CD8-positive, alpha-beta memory T cell (primary cell): ENCODE data around the gene SPRING1. TPM values are rescaled to one million over a fixed set of nuclear protein-coding genes. Genes with fewer than 3 reads are reported as not detected.

Experiments
- CTCF ChIA-PET: fragments of 350-600 bp; sonication (Branson Sonifier 250); formaldehyde crosslinking; loops from one replicate; lab custom pipeline; 2021; ENCODE audit warnings: antibody characterized with exemption; lab: Charles Lee
- POLR2A ChIA-PET: fragments of 350-600 bp; sonication (Branson Sonifier 250); formaldehyde crosslinking; loops from one replicate; lab custom pipeline; 2021; ENCODE audit warnings: antibody characterized with exemption; lab: Charles Lee
- DNase-seq, 5 donors: peaks; one replicate each; pipeline versions ENCODE4 v3.0.0 to v3.0.0-alpha.2; 2020 to 2022; ENCODE audit warnings: mixed read lengths in 1 of 5
- H3K27ac ChIP-seq: one replicate; pipeline ENCODE4 v1.7.0; 2013; ENCODE audit warnings: low read depth, mild to moderate bottlenecking, low read length, moderate library complexity
- H3K27me3 ChIP-seq: 2 replicates; pipeline ENCODE4 v1.7.0; 2013; ENCODE audit warnings: low read length, mild to moderate bottlenecking; ENCODE audit not compliant: insufficient read depth, poor library complexity, severe bottlenecking
- H3K36me3 ChIP-seq: 2 replicates; pipeline ENCODE4 v1.7.0; 2013; ENCODE audit warnings: mild to moderate bottlenecking, low read length, moderate library complexity; ENCODE audit not compliant: insufficient read depth
- H3K4me1 ChIP-seq: 2 replicates; pipeline ENCODE4 v1.7.0; 2013; ENCODE audit warnings: mild to moderate bottlenecking, low read length, moderate library complexity; ENCODE audit not compliant: insufficient read depth
- H3K4me3 ChIP-seq: 2 replicates; pipeline ENCODE4 v1.7.0; 2013; ENCODE audit warnings: mild to moderate bottlenecking, low read length
- H3K9me3 ChIP-seq: 2 replicates; pipeline ENCODE4 v1.7.0; 2013; ENCODE audit warnings: mild to moderate bottlenecking, low read length
- H3K27ac Mint-ChIP-seq, 8 donors: one replicate each; pipeline ENCODE4 v1.8.0; 2020 to 2021; ENCODE audit warnings: mixed read lengths in 8 of 8, mild to moderate bottlenecking in 6 of 8, inconsistent platforms in 3 of 8, moderate library complexity in 3 of 8
- H3K27me3 Mint-ChIP-seq, 2 donors: one replicate each; pipeline ENCODE4 v1.8.0; 2020 to 2021; ENCODE audit warnings: mixed read lengths in 2 of 2, mild to moderate bottlenecking in 1 of 2, moderate library complexity in 1 of 2
- H3K36me3 Mint-ChIP-seq, 3 donors: one replicate each; pipeline ENCODE4 v1.8.0; 2020 to 2021; ENCODE audit warnings: mixed read lengths in 3 of 3, inconsistent platforms in 1 of 3, mild to moderate bottlenecking in 1 of 3
- H3K4me1 Mint-ChIP-seq, 3 donors: one replicate each; pipeline ENCODE4 v1.8.0; 2020 to 2021; ENCODE audit warnings: mixed read lengths in 3 of 3, inconsistent platforms in 1 of 3, mild to moderate bottlenecking in 1 of 3
- H3K4me3 Mint-ChIP-seq, 7 donors: one replicate each; pipeline ENCODE4 v1.8.0; 2020 to 2021; ENCODE audit warnings: mixed read lengths in 7 of 7, mild to moderate bottlenecking in 6 of 7, moderate library complexity in 4 of 7, inconsistent platforms in 2 of 7
- H3K9me3 Mint-ChIP-seq, 5 donors: one replicate each; pipeline ENCODE4 v1.8.0; 2020 to 2022; ENCODE audit warnings: mixed read lengths in 5 of 5, mild to moderate bottlenecking in 3 of 5, moderate library complexity in 2 of 5, inconsistent platforms in 1 of 5
- polyA plus RNA-seq: library from polyadenylated mRNA; unstranded; fragments of 300-500 nt; fragmentation: Illumina TruSeq; gene quantifications from one replicate; pipeline ENCODE4 v1.2.3, GENCODE V29; 2021
- total RNA-seq, 2 experiments: library from RNA; stranded (reverse); gene quantifications; one replicate each; pipeline ENCODE4 v1.2.3, GENCODE V29; 2021

The SPRING1 gene
- total and polyA plus RNA-seq, 3 experiments from 2014 or later = 24.0 to 44.0 (median 41.3) TPM

- Histone ChIP-seq H3K9me3 (no peaks in the 10 kb centered on the region), H3K4me1 (no peaks in the 10 kb centered on the region), H3K36me3 (no peaks in the 10 kb centered on the region), H3K27me3 (peaks cover 4% of the 10 kb centered on the region), H3K4me3 (no peak overlapping the region), H3K27ac (no peak overlapping the region)
- Mint-ChIP-seq H3K9me3 (no peaks in the 10 kb centered on the region), H3K27me3 (peaks cover 24 to 46% of the 10 kb centered on the region in 2 donors), H3K4me3 (no peak overlapping the region), H3K36me3 (no peaks in the 10 kb centered on the region), H3K27ac (no peak overlapping the region), H3K4me1 (peaks cover 0 to 5% (median 1%) of the 10 kb centered on the region in 3 donors)
- ChIA-PET CTCF (interaction anchor here (1.0 to 2.5 kb wide), 2 partner anchors 11 to 16 kb away, joined by 4 to 7 read pairs; no protein-coding TSS in a partner anchor), POLR2A (no interaction called here)
- DNase-seq = no peak
Measured at GRCh38 chr12:116692605-116693004, 45.3 kb downstream of the SPRING1 start.

GRCh38 chr12:116691636-116692035 is 46.2 kb downstream of the SPRING1 start:
- H3K4me1 ChIP-seq = no peaks in the 10 kb centered on the region
- H3K27ac Mint-ChIP-seq = no peak overlapping the region
- no peak for DNase-seq
- no peak overlapping the region for H3K4me3 ChIP-seq
- no peaks in the 10 kb centered on the region for H3K9me3 Mint-ChIP-seq
- H3K36me3 ChIP-seq = no peaks in the 10 kb centered on the region
- ChIA-PET POLR2A (no interaction called here), CTCF (interaction anchor here (0.8 to 2.5 kb wide), 3 partner anchors 12 to 133 kb away, joined by 3 to 7 read pairs (median 4); no protein-coding TSS in a partner anchor)
- H3K36me3 Mint-ChIP-seq = no peaks in the 10 kb centered on the region
- peaks cover 4% of the 10 kb centered on the region for H3K27me3 ChIP-seq
- H3K9me3 ChIP-seq = no peaks in the 10 kb centered on the region
- H3K4me3 Mint-ChIP-seq = no peak overlapping the region
- no peak overlapping the region for H3K27ac ChIP-seq
- H3K27me3 Mint-ChIP-seq = peaks cover 22 to 45% of the 10 kb centered on the region in 2 donors
- peaks cover 0 to 5% (median 1%) of the 10 kb centered on the region in 3 donors for H3K4me1 Mint-ChIP-seq

GRCh38 chr12:116691205-116691604 is 46.7 kb downstream of the SPRING1 start:
- H3K36me3 ChIP-seq = no peaks in the 10 kb centered on the region
- Mint-ChIP-seq H3K4me3 (no peak overlapping the region), H3K36me3 (no peaks in the 10 kb centered on the region), H3K27ac (no peak overlapping the region), H3K9me3 (no peaks in the 10 kb centered on the region), H3K27me3 (peaks cover 20 to 41% of the 10 kb centered on the region in 2 donors), H3K4me1 (peaks cover 0 to 5% (median 1%) of the 10 kb centered on the region in 3 donors)
- no peak overlapping the region for H3K4me3 ChIP-seq
- no peaks in the 10 kb centered on the region for H3K9me3 ChIP-seq
- DNase-seq = no peak
- H3K4me1 ChIP-seq = no peaks in the 10 kb centered on the region
- ChIA-PET POLR2A (no interaction called here), CTCF (interaction anchor here (0.8 to 2.5 kb wide), 3 partner anchors 9 to 133 kb away, joined by 3 to 7 read pairs (median 4); no protein-coding TSS in a partner anchor)
- H3K27me3 ChIP-seq = peaks cover 4% of the 10 kb centered on the region
- H3K27ac ChIP-seq = no peak overlapping the region

GRCh38 chr12:116689979-116690744 is 47.7 kb downstream of the SPRING1 start:
- Mint-ChIP-seq H3K27ac (no peak overlapping the region), H3K4me1 (peaks cover 0 to 5% (median 1%) of the 10 kb centered on the region in 3 donors), H3K9me3 (no peaks in the 10 kb centered on the region), H3K36me3 (no peaks in the 10 kb centered on the region), H3K27me3 (peaks cover 19 to 35% of the 10 kb centered on the region in 2 donors), H3K4me3 (no peak overlapping the region)
- POLR2A ChIA-PET = no interaction called here
- Histone ChIP-seq H3K27me3 (peaks cover 4% of the 10 kb centered on the region), H3K4me1 (no peaks in the 10 kb centered on the region), H3K4me3 (no peak overlapping the region), H3K36me3 (no peaks in the 10 kb centered on the region), H3K27ac (no peak overlapping the region), H3K9me3 (no peaks in the 10 kb centered on the region)
- DNase-seq = no peak
- CTCF ChIA-PET = interaction anchor here (1.0 kb wide), 1 partner anchor 10 kb away, joined by 4 read pairs; no protein-coding TSS in a partner anchor

- Histone ChIP-seq H3K9me3 (no peaks in the 10 kb centered on the region), H3K27ac (no peak overlapping the region), H3K27me3 (no peaks in the 10 kb centered on the region), H3K4me1 (no peaks in the 10 kb centered on the region), H3K36me3 (no peaks in the 10 kb centered on the region), H3K4me3 (no peak overlapping the region)
- no peaks in the 10 kb centered on the region for H3K9me3 Mint-ChIP-seq
- no peak for DNase-seq
- ChIA-PET POLR2A (interaction anchor here (0.8 kb wide), 1 partner anchor 25 kb away, joined by 4 read pairs; no protein-coding TSS in a partner anchor), CTCF (no interaction called here)
- H3K27me3 Mint-ChIP-seq = peaks cover 15 to 29% of the 10 kb centered on the region in 2 donors
- no peak overlapping the region for H3K27ac Mint-ChIP-seq
- H3K36me3 Mint-ChIP-seq = no peaks in the 10 kb centered on the region
- H3K4me1 Mint-ChIP-seq = peaks cover 0 to 5% (median 1%) of the 10 kb centered on the region in 3 donors
- H3K4me3 Mint-ChIP-seq = no peak overlapping the region
Measured at GRCh38 chr12:116689521-116689920, 48.3 kb downstream of the SPRING1 start.

Other genes with a start within 250 kb of the SPRING1 start
- 1 to 10 TPM in 1 of 2 experiments, under 1 TPM in 1; 0.96 to 1.7 TPM for gene MAP1LC3B2, start 178.7 kb downstream of the SPRING1 start, total RNA-seq
- 5.8 TPM for gene MAP1LC3B2, start 178.7 kb downstream of the SPRING1 start, polyA plus RNA-seq
- gene RNFT2, start 246 bp upstream of the SPRING1 start, total RNA-seq = 10 to 100 TPM; 14.6 to 15.8 TPM
- gene RNFT2, start 246 bp upstream of the SPRING1 start, polyA plus RNA-seq = 1.8 TPM
- gene HRK, start 143.4 kb upstream of the SPRING1 start, total RNA-seq = not detected
- not detected for gene HRK, start 143.4 kb upstream of the SPRING1 start, polyA plus RNA-seq
- gene FBXW8, start 172.9 kb upstream of the SPRING1 start, total RNA-seq = 10 to 100 TPM in 1 of 2 experiments, 1 to 10 TPM in 1; 9.3 to 10.2 TPM
- 6.8 TPM for gene FBXW8, start 172.9 kb upstream of the SPRING1 start, polyA plus RNA-seq